ENCODE measurements around the gene ACSL6.

ACSL6 gene

DNA sequence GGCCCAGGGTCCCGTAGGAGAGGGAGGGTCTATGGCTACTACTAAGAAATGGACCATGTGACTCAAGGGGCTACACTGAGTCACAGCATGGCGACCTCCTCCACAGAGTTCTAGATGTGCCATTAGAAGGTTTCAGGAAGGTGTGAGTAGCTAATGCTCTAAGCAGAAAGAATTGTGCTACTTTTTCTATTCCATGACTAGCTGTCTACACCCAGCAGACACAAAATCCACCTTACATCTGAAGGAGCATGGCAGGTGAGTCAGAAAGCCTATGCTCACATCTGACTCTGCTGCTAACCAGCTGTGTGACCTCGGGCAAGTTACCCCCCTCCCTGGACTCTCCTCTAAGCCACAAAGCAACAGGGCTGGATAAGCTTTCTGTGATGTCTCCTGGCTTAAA is 51.6 kb downstream of the ACSL6 start:
- H3K27me3 ChIP-seq (ENCODE audit: insufficient read depth, low read length) = no peaks in the 10 kb centered on the region
- H3K27ac ChIP-seq (ENCODE audit: low read length) = no peak overlapping the region
- no peak overlapping the region for H3K4me3 ChIP-seq (ENCODE audit: low read length)
- H3K9ac ChIP-seq (ENCODE audit: low read depth, low read length) = no peak overlapping the region
- H3K9me3 ChIP-seq (ENCODE audit: insufficient read depth, low read depth, low read length) = no peaks in the 10 kb centered on the region
- no peaks in the 10 kb centered on the region for H3K36me3 ChIP-seq (ENCODE audit: insufficient read depth, low read depth, low read length)
- no peaks in the 10 kb centered on the region for H3K4me1 ChIP-seq (ENCODE audit: insufficient read depth, low read length)

DNA sequence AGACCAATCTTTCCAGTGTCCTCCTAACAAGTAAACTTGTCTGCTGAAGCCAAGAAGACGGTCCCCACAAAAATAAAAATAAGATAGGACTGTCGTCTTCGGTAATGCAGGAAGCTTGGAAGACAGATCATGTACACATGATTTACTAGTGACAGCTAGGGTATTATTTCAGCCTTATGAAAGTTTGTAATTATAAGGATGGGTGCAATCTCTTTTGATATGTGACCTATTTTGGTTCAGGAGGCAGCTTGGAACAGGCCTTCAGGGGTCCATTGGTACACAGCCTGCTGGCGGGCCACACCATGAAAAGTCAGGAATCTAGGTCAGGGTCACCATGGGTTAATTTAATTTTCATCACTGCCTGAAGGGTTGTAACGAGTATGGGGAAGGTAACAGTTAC is 52.3 kb downstream of the ACSL6 start:
- no peaks in the 10 kb centered on the region for H3K36me3 ChIP-seq (ENCODE audit: insufficient read depth, low read depth, low read length)
- no peaks in the 10 kb centered on the region for H3K4me1 ChIP-seq (ENCODE audit: insufficient read depth, low read length)
- H3K9ac ChIP-seq (ENCODE audit: low read depth, low read length) = no peak overlapping the region

DNA sequence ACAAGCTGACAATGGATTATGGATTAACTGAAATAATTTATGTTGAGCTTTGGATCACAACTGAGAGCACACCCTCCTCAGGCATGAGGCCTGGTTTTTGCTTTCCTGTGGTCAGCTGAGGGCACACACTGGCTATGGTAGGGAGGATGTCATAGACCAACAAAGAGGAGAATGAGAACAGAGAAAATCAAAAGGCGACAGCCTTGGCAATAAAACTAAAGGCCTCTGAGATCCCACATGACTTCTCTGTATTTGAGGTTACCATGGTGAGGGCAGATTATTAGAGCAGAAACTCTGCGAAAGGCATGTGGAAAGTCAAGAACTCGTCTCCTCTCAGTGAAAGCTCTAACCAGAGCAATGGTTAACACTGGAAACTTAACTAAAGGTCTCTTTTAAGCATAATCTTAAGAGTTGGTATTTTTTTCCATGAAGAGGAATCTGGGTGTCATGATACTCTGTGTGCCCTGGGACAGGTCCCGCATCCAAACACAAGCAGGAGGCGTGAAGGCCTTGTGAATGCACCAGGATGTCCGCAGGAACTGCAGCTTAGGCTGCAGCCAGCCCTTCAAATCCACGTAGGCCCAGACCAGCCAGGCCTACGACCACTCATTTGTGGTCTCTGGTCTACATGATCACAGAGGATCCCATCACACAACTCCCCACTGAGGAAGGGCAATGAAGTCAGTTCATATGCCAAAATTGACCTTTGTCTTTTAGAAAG is 53.6 kb downstream of the ACSL6 start:
- H3K9ac ChIP-seq (ENCODE audit: low read depth, low read length) = no peak overlapping the region
- no peaks in the 10 kb centered on the region for H3K9me3 ChIP-seq (ENCODE audit: insufficient read depth, low read depth, low read length)
- no peak overlapping the region for H3K27ac ChIP-seq (ENCODE audit: low read length)
- no peaks in the 10 kb centered on the region for H3K27me3 ChIP-seq (ENCODE audit: insufficient read depth, low read length)
- no peak overlapping the region for H3K4me3 ChIP-seq (ENCODE audit: low read length)
- H3K36me3 ChIP-seq (ENCODE audit: insufficient read depth, low read depth, low read length) = no peaks in the 10 kb centered on the region
- H3K4me1 ChIP-seq (ENCODE audit: insufficient read depth, low read length) = no peaks in the 10 kb centered on the region

More for the DNA sequence above, 52.3 kb downstream of the ACSL6 start:
- Histone ChIP-seq H3K9me3 (ENCODE audit: insufficient read depth, low read depth, low read length) (no peaks in the 10 kb centered on the region), H3K27me3 (ENCODE audit: insufficient read depth, low read length) (no peaks in the 10 kb centered on the region), H3K4me3 (ENCODE audit: low read length) (no peak overlapping the region), H3K27ac (ENCODE audit: low read length) (no peak overlapping the region)

DNA sequence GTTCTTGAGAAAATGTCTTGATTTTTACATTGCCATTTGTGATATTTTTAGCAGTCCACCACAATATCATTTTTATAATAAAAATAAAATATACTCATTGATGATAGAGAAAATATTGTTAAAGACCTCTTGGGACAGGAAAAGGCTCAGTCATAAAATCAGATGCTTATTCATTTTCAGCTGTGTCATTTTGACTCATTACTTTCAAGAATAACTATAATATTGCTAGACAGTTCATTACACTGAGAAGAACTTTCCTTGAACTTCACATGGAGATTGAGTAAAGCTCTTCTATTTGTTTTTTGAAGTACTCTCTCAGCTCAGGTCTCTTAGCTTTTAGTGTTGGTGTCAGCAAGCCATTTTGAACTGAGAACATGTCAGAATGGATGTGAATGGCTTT is 57.5 kb downstream of the ACSL6 start:
- no peak overlapping the region for H3K9ac ChIP-seq (ENCODE audit: low read depth, low read length)
- no peaks in the 10 kb centered on the region for H3K9me3 ChIP-seq (ENCODE audit: insufficient read depth, low read depth, low read length)
- no peaks in the 10 kb centered on the region for H3K36me3 ChIP-seq (ENCODE audit: insufficient read depth, low read depth, low read length)
- no peaks in the 10 kb centered on the region for H3K27me3 ChIP-seq (ENCODE audit: insufficient read depth, low read length)
- H3K27ac ChIP-seq (ENCODE audit: low read length) = no peak overlapping the region
- H3K4me3 ChIP-seq (ENCODE audit: low read length) = no peak overlapping the region
- no peaks in the 10 kb centered on the region for H3K4me1 ChIP-seq (ENCODE audit: insufficient read depth, low read length)

DNA sequence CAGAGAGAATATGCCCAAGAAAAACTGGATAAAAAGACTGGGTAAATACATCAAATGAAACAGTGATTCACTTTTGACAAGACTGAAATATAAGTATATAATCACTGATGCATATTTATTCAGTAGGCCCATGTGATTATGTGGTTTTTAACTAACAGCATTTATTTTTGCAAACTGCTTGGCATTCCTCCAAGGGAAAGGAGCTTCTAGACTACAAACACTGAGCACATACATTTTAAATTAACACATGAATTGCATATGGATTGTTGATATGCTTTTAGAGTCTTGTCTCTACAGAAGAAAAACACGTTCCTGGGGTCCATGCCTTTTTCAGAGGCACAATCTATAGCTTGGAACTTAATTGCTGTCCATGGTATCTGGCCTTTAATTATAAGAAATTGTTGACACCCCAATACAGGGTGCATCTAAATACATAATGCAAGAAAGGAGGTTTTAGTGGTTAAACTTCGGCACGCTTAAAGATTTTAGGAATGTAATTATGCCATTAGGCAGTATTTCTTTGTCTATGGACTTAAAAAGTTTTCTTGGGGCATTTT is 59.1 kb downstream of the ACSL6 start:
- no peaks in the 10 kb centered on the region for H3K4me1 ChIP-seq (ENCODE audit: insufficient read depth, low read length)
- H3K27me3 ChIP-seq (ENCODE audit: insufficient read depth, low read length) = no peaks in the 10 kb centered on the region
- no peak overlapping the region for H3K9ac ChIP-seq (ENCODE audit: low read depth, low read length)
- H3K4me3 ChIP-seq (ENCODE audit: low read length) = no peak overlapping the region
- no peaks in the 10 kb centered on the region for H3K36me3 ChIP-seq (ENCODE audit: insufficient read depth, low read depth, low read length)
- no peak overlapping the region for H3K27ac ChIP-seq (ENCODE audit: low read length)
- H3K9me3 ChIP-seq (ENCODE audit: insufficient read depth, low read depth, low read length) = no peaks in the 10 kb centered on the region

DNA sequence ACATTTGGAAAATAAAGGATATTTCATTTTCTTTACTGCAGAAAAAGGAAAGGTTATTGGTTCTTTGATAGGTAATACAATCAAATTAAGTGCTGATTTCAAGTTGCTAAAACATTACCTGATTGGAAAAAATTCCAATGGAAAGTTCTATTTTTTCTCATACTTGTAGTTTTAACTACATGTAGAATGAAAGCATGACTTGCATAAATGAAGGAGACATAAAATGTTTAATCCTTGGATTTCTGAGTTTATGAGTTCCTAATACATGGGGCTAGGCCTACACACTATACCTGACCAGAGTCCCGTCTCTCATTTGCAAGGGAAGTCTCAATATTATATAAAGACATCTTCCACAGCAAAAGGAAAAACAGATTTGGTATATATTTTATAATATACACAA is 60.8 kb downstream of the ACSL6 start:
- Histone ChIP-seq H3K4me1 (ENCODE audit: insufficient read depth, low read length) (no peaks in the 10 kb centered on the region), H3K36me3 (ENCODE audit: insufficient read depth, low read depth, low read length) (no peaks in the 10 kb centered on the region), H3K9ac (ENCODE audit: low read depth, low read length) (no peak overlapping the region), H3K27ac (ENCODE audit: low read length) (no peak overlapping the region), H3K27me3 (ENCODE audit: insufficient read depth, low read length) (no peaks in the 10 kb centered on the region), H3K4me3 (ENCODE audit: low read length) (no peak overlapping the region), H3K9me3 (ENCODE audit: insufficient read depth, low read depth, low read length) (no peaks in the 10 kb centered on the region)

DNA sequence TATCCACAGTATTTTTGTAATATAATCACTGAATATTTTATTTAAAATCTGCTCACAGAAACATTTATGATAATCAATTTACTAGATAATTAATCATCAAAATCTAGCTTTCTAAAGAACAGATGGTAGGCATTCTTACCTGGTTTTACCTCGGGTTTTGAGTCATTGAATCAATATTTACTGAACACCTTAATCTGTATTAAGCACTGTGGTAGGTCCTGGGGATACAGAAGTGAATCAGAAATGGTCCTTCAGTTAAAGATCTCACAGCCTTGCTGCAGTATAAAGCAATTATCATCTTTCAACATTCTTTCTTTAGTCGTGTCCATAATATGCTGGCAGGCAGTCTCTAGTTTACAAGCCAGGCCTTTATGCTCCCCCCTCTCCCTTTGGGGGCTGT is 64.0 kb downstream of the ACSL6 start:
- H3K36me3 ChIP-seq (ENCODE audit: insufficient read depth, low read depth, low read length) = no peaks in the 10 kb centered on the region
- H3K27ac ChIP-seq (ENCODE audit: low read length) = no peak overlapping the region
- no peaks in the 10 kb centered on the region for H3K9me3 ChIP-seq (ENCODE audit: insufficient read depth, low read depth, low read length)
- H3K27me3 ChIP-seq (ENCODE audit: insufficient read depth, low read length) = no peaks in the 10 kb centered on the region
- H3K4me3 ChIP-seq (ENCODE audit: low read length) = no peak overlapping the region
- no peaks in the 10 kb centered on the region for H3K4me1 ChIP-seq (ENCODE audit: insufficient read depth, low read length)
- no peak overlapping the region for H3K9ac ChIP-seq (ENCODE audit: low read depth, low read length)

DNA sequence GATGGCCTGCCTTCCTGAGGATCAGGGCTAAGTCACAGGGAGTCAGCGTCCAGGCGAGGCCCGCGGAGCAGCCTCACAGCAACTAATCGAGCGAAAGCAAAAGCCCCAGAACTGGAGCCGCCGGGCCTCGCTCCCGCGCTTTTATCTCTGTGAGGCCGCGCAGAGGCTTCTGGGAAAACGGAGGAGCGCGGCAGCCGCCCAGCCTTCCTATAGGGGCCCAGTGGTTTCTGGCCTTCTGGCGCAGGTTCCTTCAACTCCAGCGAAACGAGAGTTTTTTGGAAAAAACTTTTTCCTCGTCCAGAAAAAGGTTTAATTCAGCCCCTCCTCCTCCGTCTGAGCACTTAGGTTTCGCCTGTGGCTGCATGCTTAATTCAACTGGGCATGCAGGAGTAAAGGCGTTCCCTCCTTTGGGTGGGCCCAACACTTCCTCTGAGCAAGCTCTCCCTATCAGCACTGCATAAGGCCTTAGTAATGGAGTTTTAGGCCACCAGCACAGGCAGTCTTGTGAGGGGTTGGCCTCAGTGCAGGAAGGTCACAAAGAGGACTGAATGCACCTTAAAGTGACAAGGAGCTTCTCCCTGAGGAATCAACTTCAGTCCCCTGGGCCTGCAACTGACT is 65.8 kb downstream of the ACSL6 start, which contains the start of gene MEIKIN:
Gene MEIKIN (minus strand): TSS at position 113 of the 618 bp plus-strand sequence. CDS start 158 bp downstream, outside the sequence.
- Histone ChIP-seq H3K27ac (ENCODE audit: low read length) (no peak within 1 kb of the TSS), H3K9me3 (ENCODE audit: insufficient read depth, low read depth, low read length) (no peaks in the 10 kb centered on the region), H3K4me3 (ENCODE audit: low read length) (no peak within 1 kb of the TSS), H3K9ac (ENCODE audit: low read depth, low read length) (no peak within 1 kb of the TSS), H3K27me3 (ENCODE audit: insufficient read depth, low read length) (no peaks in the 10 kb centered on the region), H3K4me1 (ENCODE audit: insufficient read depth, low read length) (no peaks in the 10 kb centered on the region), H3K36me3 (ENCODE audit: insufficient read depth, low read depth, low read length) (no peaks in the 10 kb centered on the region)

DNA sequence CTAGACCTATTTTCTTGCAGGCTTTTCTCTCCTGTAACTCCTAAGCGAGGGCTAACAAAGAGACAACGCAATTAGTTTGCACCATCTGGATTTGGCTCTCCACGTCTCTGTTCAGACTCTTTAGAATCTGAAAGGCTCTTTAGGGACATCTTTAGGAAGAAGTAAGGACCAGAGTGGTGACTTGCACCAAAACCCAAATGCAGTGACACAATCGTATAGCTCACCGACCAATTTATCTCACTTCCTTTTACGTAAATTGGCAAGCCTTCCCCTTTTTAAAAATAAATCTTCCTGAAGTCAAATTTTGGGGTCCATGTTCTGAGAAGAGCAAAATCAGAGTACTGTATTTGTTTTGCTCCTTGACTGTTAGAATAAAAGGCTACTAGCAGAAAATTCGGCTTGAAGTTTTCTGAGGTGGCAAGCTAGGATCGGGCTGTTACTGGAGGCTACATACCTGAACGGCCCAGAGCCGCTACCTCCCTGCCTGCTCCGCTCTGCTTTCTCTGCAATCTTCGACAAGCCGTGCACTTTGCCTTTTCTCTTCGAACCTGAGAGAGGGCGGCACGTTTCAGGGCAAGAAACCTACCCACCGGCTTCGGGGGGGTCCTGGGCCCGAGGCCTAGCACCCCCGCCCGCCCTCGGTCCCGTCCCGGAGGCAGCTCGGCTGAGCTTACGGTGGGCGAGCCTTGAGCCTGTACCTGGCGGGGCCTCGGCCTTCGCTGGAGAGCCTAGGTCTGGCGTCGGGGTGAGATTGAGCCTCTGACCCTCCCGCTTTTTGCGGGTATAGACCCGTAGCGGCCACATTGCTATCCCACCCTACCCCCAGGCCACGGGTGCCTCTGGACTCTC is 66.5 kb downstream of the ACSL6 start:
- Histone ChIP-seq H3K36me3 (ENCODE audit: insufficient read depth, low read depth, low read length) (no peaks in the 10 kb centered on the region), H3K4me3 (ENCODE audit: low read length) (no peak overlapping the region), H3K9ac (ENCODE audit: low read depth, low read length) (no peak overlapping the region), H3K9me3 (ENCODE audit: insufficient read depth, low read depth, low read length) (no peaks in the 10 kb centered on the region), H3K4me1 (ENCODE audit: insufficient read depth, low read length) (no peaks in the 10 kb centered on the region), H3K27ac (ENCODE audit: low read length) (no peak overlapping the region), H3K27me3 (ENCODE audit: insufficient read depth, low read length) (no peaks in the 10 kb centered on the region)

DNA sequence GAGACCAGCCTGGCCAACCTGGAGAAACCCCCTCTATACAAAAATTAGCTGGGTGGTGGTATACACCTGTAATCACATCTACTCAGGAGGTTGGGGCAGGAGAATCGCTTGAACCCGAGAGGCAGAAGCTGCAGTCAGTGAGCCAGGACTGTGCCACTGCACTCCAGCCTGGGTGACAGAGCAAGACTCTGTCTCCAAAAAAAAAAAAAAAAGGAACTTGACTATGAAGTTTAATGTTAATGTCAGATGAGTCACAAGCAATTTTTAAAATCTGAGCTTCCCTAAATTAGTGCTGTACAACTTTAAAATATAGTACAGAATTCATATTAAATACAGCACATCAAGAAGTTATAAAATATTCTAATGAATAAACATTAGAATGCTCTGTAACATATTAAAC is 67.5 kb downstream of the ACSL6 start:
- Histone ChIP-seq H3K36me3 (ENCODE audit: insufficient read depth, low read depth, low read length) (no peaks in the 10 kb centered on the region), H3K4me3 (ENCODE audit: low read length) (no peak overlapping the region), H3K27ac (ENCODE audit: low read length) (no peak overlapping the region), H3K9me3 (ENCODE audit: insufficient read depth, low read depth, low read length) (no peaks in the 10 kb centered on the region), H3K9ac (ENCODE audit: low read depth, low read length) (no peak overlapping the region), H3K27me3 (ENCODE audit: insufficient read depth, low read length) (no peaks in the 10 kb centered on the region), H3K4me1 (ENCODE audit: insufficient read depth, low read length) (no peaks in the 10 kb centered on the region)

DNA sequence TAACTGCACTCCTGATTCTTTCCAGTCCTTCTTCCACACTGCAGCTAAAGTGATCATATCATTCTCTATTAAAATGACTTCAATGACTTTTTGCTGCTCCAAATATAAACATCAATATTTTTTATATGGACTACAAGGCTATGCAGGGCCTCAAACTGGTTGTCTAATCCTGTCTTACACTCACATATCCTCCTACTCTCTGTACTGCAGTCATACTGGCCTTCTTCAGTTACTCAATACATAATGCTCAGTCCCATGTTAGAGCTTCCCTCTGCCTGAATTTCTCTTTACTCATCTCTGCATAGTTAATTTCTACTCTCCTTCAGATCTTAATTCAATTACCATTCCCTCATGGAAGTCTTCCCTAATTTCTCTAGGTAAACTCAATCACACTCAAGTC is 69.4 kb downstream of the ACSL6 start:
- no peak overlapping the region for H3K4me3 ChIP-seq (ENCODE audit: low read length)
- no peak overlapping the region for H3K27ac ChIP-seq (ENCODE audit: low read length)
- no peaks in the 10 kb centered on the region for H3K9me3 ChIP-seq (ENCODE audit: insufficient read depth, low read depth, low read length)
- H3K9ac ChIP-seq (ENCODE audit: low read depth, low read length) = no peak overlapping the region
- H3K36me3 ChIP-seq (ENCODE audit: insufficient read depth, low read depth, low read length) = no peaks in the 10 kb centered on the region
- no peaks in the 10 kb centered on the region for H3K27me3 ChIP-seq (ENCODE audit: insufficient read depth, low read length)
- H3K4me1 ChIP-seq (ENCODE audit: insufficient read depth, low read length) = no peaks in the 10 kb centered on the region

Measured in iPS-20b (cell line).